ENCODE measurements around the gene CELSR1.
A peak's percentile ranks its signal among the peaks of the same experiment; 100 is the strongest.

Gene CELSR1

GRCh38 chr22:46557736-46558480, 20.5 kb upstream of the CELSR1 start:
- Histone ChIP-seq H4K8ac (ENCODE audit: low read depth, low read length) (no peak overlapping the region), H4K91ac (ENCODE audit: low read depth, low read length, poor library complexity) (no peak overlapping the region), H3K27me3 (ENCODE audit: control insufficient read depth in 3 of 3, insufficient read depth in 3 of 3, low read depth in 1 of 3, low read length in 3 of 3) (peaks cover 0 to 7% (median 0%) of the 10 kb centered on the region in 3 experiments), H2BK5ac (ENCODE audit: low read length) (peak overlapping the region; percentile 83), H2BK12ac (ENCODE audit: low read length) (no peak overlapping the region), H3K18ac (ENCODE audit: low read length) (no peak overlapping the region), H3K14ac (ENCODE audit: low read length) (no peak overlapping the region), H3K79me1 (ENCODE audit: low read depth, low read length) (peaks cover 2% of the 10 kb centered on the region), H3K9ac (ENCODE audit: low read depth, low read length, poor library complexity) (peak overlapping the region; percentile 27), H3K4me2 (ENCODE audit: insufficient read depth, low read length, poor library complexity, severe bottlenecking) (no peak overlapping the region), H3K23ac (ENCODE audit: low read depth, low read length, poor library complexity) (no peak overlapping the region), H2AFZ (ENCODE audit: low read length) (no peak overlapping the region), H3K36me3 (replicated peaks in 1 of 2; ENCODE audit: control insufficient read depth in 2 of 2, insufficient read depth in 2 of 2, low read length in 2 of 2) (no peaks in the 10 kb centered on the region), H2BK15ac (ENCODE audit: low read length) (no peak overlapping the region), H3K4me3 (ENCODE audit: low read length in 2 of 2) (no peak overlapping the region), H3K4ac (ENCODE audit: low read length) (no peak overlapping the region), H3K4me1 (ENCODE audit: control insufficient read depth in 2 of 2, insufficient read depth in 1 of 2, low read depth in 1 of 2, low read length in 2 of 2) (no peaks in the 10 kb centered on the region), H2AK5ac (ENCODE audit: low read depth, low read length) (peak overlapping the region; percentile 65), H3K9me3 (replicated peaks in 1 of 2; ENCODE audit: control insufficient read depth in 2 of 2, insufficient read depth in 1 of 2, low read depth in 1 of 2, low read length in 2 of 2) (peaks cover 4 to 10% of the 10 kb centered on the region in 2 donors), H3K27ac (replicated peaks; ENCODE audit: low read length) (no peak overlapping the region), H2BK120ac (ENCODE audit: low read depth, low read length) (no peak overlapping the region)
- WGBS, 2 donors (ENCODE audit: extremely low coverage in 2 of 2, insufficient read length in 2 of 2, insufficient replicate concordance in 1 of 2): no CpG with 5 or more reads among the region's 8 CpGs
- no peak for DNase-seq (ENCODE audit: low spot score)

- Histone ChIP-seq H3K4me3 (ENCODE audit: low read length in 2 of 2) (no peak overlapping the region), H2AFZ (ENCODE audit: low read length) (no peak overlapping the region), H3K79me1 (ENCODE audit: low read depth, low read length) (peaks cover 2% of the 10 kb centered on the region), H3K9ac (ENCODE audit: low read depth, low read length, poor library complexity) (no peak overlapping the region), H3K4ac (ENCODE audit: low read length) (no peak overlapping the region), H3K18ac (ENCODE audit: low read length) (no peak overlapping the region), H3K14ac (ENCODE audit: low read length) (no peak overlapping the region), H3K4me2 (ENCODE audit: insufficient read depth, low read length, poor library complexity, severe bottlenecking) (no peak overlapping the region), H2BK120ac (ENCODE audit: low read depth, low read length) (no peak overlapping the region), H3K9me3 (replicated peaks in 1 of 2; ENCODE audit: control insufficient read depth in 2 of 2, insufficient read depth in 1 of 2, low read depth in 1 of 2, low read length in 2 of 2) (peaks cover 10 to 12% of the 10 kb centered on the region in 2 donors), H2BK15ac (ENCODE audit: low read length) (no peak overlapping the region), H3K27ac (replicated peaks; ENCODE audit: low read length) (no peak overlapping the region), H2BK5ac (ENCODE audit: low read length) (no peak overlapping the region), H2BK12ac (ENCODE audit: low read length) (no peak overlapping the region), H3K27me3 (ENCODE audit: control insufficient read depth in 3 of 3, insufficient read depth in 3 of 3, low read depth in 1 of 3, low read length in 3 of 3) (peaks cover 0 to 7% (median 0%) of the 10 kb centered on the region in 3 experiments), H3K23ac (ENCODE audit: low read depth, low read length, poor library complexity) (peak overlapping the region; percentile 5), H3K36me3 (replicated peaks in 1 of 2; ENCODE audit: control insufficient read depth in 2 of 2, insufficient read depth in 2 of 2, low read length in 2 of 2) (no peaks in the 10 kb centered on the region), H3K4me1 (ENCODE audit: control insufficient read depth in 2 of 2, insufficient read depth in 1 of 2, low read depth in 1 of 2, low read length in 2 of 2) (no peaks in the 10 kb centered on the region), H4K8ac (ENCODE audit: low read depth, low read length) (no peak overlapping the region), H4K91ac (ENCODE audit: low read depth, low read length, poor library complexity) (no peak overlapping the region), H2AK5ac (ENCODE audit: low read depth, low read length) (no peak overlapping the region)
- DNase-seq (ENCODE audit: low spot score): no peak
- no CpG with 5 or more reads among the region's 3 CpGs for WGBS, 2 donors (ENCODE audit: extremely low coverage in 2 of 2, insufficient read length in 2 of 2, insufficient replicate concordance in 1 of 2)
Observed at GRCh38 chr22:46556775-46557174, 19.4 kb upstream of the CELSR1 start.

- no peak overlapping the region for H2BK15ac ChIP-seq (ENCODE audit: low read length)
- no peaks in the 10 kb centered on the region for H3K36me3 ChIP-seq (replicated peaks in 1 of 2; ENCODE audit: control insufficient read depth in 2 of 2, insufficient read depth in 2 of 2, low read length in 2 of 2)
- H3K4ac ChIP-seq (ENCODE audit: low read length): no peak overlapping the region
- no peak overlapping the region for H2BK12ac ChIP-seq (ENCODE audit: low read length)
- H4K91ac ChIP-seq (ENCODE audit: low read depth, low read length, poor library complexity): no peak overlapping the region
- H3K4me2 ChIP-seq (ENCODE audit: insufficient read depth, low read length, poor library complexity, severe bottlenecking): no peak overlapping the region
- H4K8ac ChIP-seq (ENCODE audit: low read depth, low read length): no peak overlapping the region
- no peaks in the 10 kb centered on the region for H3K4me1 ChIP-seq (ENCODE audit: control insufficient read depth in 2 of 2, insufficient read depth in 1 of 2, low read depth in 1 of 2, low read length in 2 of 2)
- H3K79me1 ChIP-seq (ENCODE audit: low read depth, low read length): peaks cover 2% of the 10 kb centered on the region
- no peak overlapping the region for H3K18ac ChIP-seq (ENCODE audit: low read length)
- DNase-seq (ENCODE audit: low spot score): no peak
- no peak overlapping the region for H2AFZ ChIP-seq (ENCODE audit: low read length)
- no peak overlapping the region for H3K9ac ChIP-seq (ENCODE audit: low read depth, low read length, poor library complexity)
- peak overlapping the region; percentile 33 for H2AK5ac ChIP-seq (ENCODE audit: low read depth, low read length)
- H2BK5ac ChIP-seq (ENCODE audit: low read length): no peak overlapping the region
- peaks cover 0 to 4% (median 0%) of the 10 kb centered on the region in 3 experiments for H3K27me3 ChIP-seq (ENCODE audit: control insufficient read depth in 3 of 3, insufficient read depth in 3 of 3, low read depth in 1 of 3, low read length in 3 of 3)
- no peak overlapping the region for H3K23ac ChIP-seq (ENCODE audit: low read depth, low read length, poor library complexity)
- H3K9me3 ChIP-seq (replicated peaks in 1 of 2; ENCODE audit: control insufficient read depth in 2 of 2, insufficient read depth in 1 of 2, low read depth in 1 of 2, low read length in 2 of 2): peaks cover 10 to 12% of the 10 kb centered on the region in 2 donors
- WGBS, 2 donors (ENCODE audit: extremely low coverage in 2 of 2, insufficient read length in 2 of 2, insufficient replicate concordance in 1 of 2): no CpG with 5 or more reads among the region's 4 CpGs
- no peak overlapping the region for H3K4me3 ChIP-seq (ENCODE audit: low read length in 2 of 2)
- no peak overlapping the region for H2BK120ac ChIP-seq (ENCODE audit: low read depth, low read length)
- H3K14ac ChIP-seq (ENCODE audit: low read length): no peak overlapping the region
- H3K27ac ChIP-seq (replicated peaks; ENCODE audit: low read length): no peak overlapping the region
Observed at GRCh38 chr22:46553189-46553588, 15.8 kb upstream of the CELSR1 start.

GRCh38 chr22:46551996-46552395, 14.6 kb upstream of the CELSR1 start:
- no CpG with 5 or more reads among the region's 12 CpGs for WGBS, 2 donors (ENCODE audit: extremely low coverage in 2 of 2, insufficient read length in 2 of 2, insufficient replicate concordance in 1 of 2)
- H3K4me2 ChIP-seq (ENCODE audit: insufficient read depth, low read length, poor library complexity, severe bottlenecking): no peak overlapping the region
- peaks cover 0 to 4% (median 0%) of the 10 kb centered on the region in 3 experiments for H3K27me3 ChIP-seq (ENCODE audit: control insufficient read depth in 3 of 3, insufficient read depth in 3 of 3, low read depth in 1 of 3, low read length in 3 of 3)
- no peak overlapping the region for H2BK120ac ChIP-seq (ENCODE audit: low read depth, low read length)
- H2BK5ac ChIP-seq (ENCODE audit: low read length): no peak overlapping the region
- H4K8ac ChIP-seq (ENCODE audit: low read depth, low read length): no peak overlapping the region
- H2BK15ac ChIP-seq (ENCODE audit: low read length): no peak overlapping the region
- H3K9me3 ChIP-seq (replicated peaks in 1 of 2; ENCODE audit: control insufficient read depth in 2 of 2, insufficient read depth in 1 of 2, low read depth in 1 of 2, low read length in 2 of 2): peaks cover 7 to 9% of the 10 kb centered on the region in 2 donors
- H3K27ac ChIP-seq (replicated peaks; ENCODE audit: low read length): no peak overlapping the region
- H3K23ac ChIP-seq (ENCODE audit: low read depth, low read length, poor library complexity): no peak overlapping the region
- no peak overlapping the region for H3K14ac ChIP-seq (ENCODE audit: low read length)
- H2AK5ac ChIP-seq (ENCODE audit: low read depth, low read length): no peak overlapping the region
- H3K36me3 ChIP-seq (replicated peaks in 1 of 2; ENCODE audit: control insufficient read depth in 2 of 2, insufficient read depth in 2 of 2, low read length in 2 of 2): no peaks in the 10 kb centered on the region
- no peak overlapping the region for H2AFZ ChIP-seq (ENCODE audit: low read length)
- H4K91ac ChIP-seq (ENCODE audit: low read depth, low read length, poor library complexity): no peak overlapping the region
- H3K4me3 ChIP-seq (ENCODE audit: low read length in 2 of 2): no peak overlapping the region
- H3K4ac ChIP-seq (ENCODE audit: low read length): no peak overlapping the region
- H3K4me1 ChIP-seq (ENCODE audit: control insufficient read depth in 2 of 2, insufficient read depth in 1 of 2, low read depth in 1 of 2, low read length in 2 of 2): peaks cover 4 to 5% of the 10 kb centered on the region in 2 donors
- H3K79me1 ChIP-seq (ENCODE audit: low read depth, low read length): peaks cover 2% of the 10 kb centered on the region
- H3K18ac ChIP-seq (ENCODE audit: low read length): no peak overlapping the region
- H2BK12ac ChIP-seq (ENCODE audit: low read length): no peak overlapping the region
- no peak for DNase-seq (ENCODE audit: low spot score)
- H3K9ac ChIP-seq (ENCODE audit: low read depth, low read length, poor library complexity): no peak overlapping the region

Data from neuronal stem cell (in vitro differentiated cells).